GM12872 (cell line): ENCODE data around the gene USP33.

Experiments used
- CTCF ChIP-seq: IDR thresholded peaks from 3 replicates; pipeline ENCODE4 v1.5.1; 2011; ENCODE audit warnings: low read depth, mild to moderate bottlenecking, low read length, moderate library complexity; ENCODE audit not compliant: insufficient read depth

The USP33 gene

GRCh38 chr1:77659879-77660593 lies 99.6 kb downstream of the USP33 start:
- no peak for TF ChIP-seq CTCF

- no peak for TF ChIP-seq CTCF
Measured at GRCh38 chr1:77658271-77658670, 101.4 kb downstream of the USP33 start.

- TF ChIP-seq CTCF, result no peak
Measured at GRCh38 chr1:77655431-77655974, 104.1 kb downstream of the USP33 start.

GRCh38 chr1:77652970-77653516 lies 106.6 kb downstream of the USP33 start:
- no peak for TF ChIP-seq CTCF

GRCh38 chr1:77652268-77652667 lies 107.4 kb downstream of the USP33 start:
- TF ChIP-seq CTCF, result no peak

GRCh38 chr1:77649127-77649526 lies 110.5 kb downstream of the USP33 start:
- no peak for TF ChIP-seq CTCF
